ENCODE data around the gene ELF2. TPM values are rescaled to one million over a fixed set of nuclear protein-coding genes. Genes with fewer than 3 reads are reported as not detected.
"Not testable (repeated sequence)": the region's sequence is repeated elsewhere in the genome, so short reads cannot be mapped to it uniquely, and the experiment has no call there.

ELF2 gene
- total RNA-seq, 3 donors from 2014 or later: 59.4 to 106 (median 67.2) TPM

DNA sequence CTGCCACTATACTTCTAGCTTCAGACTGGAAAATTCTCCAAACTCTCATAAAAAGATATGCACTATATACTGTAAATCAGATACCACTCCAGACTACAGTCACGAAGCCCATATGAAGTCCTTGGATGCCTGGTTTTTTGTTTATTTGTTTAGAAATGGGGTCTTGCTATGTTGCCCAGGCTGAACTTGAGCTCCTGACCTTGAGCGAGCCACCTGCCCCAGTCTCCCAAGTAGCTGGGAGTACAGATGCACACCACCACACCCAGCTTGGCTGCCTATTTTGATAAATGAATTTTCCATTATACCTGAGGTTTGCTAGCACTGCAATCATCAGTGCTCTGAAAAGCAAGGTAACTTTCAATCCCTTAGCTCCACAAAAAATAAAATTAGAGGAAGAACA, 53.1 kb downstream of the ELF2 start:
- no peak for DNase-seq (ENCODE audit: low spot score in 2 of 2)
- H3K27me3 ChIP-seq: no peaks in the 10 kb centered on the region
- H3K4me3 ChIP-seq: no peak overlapping the region
- H3K4me1 ChIP-seq: no peaks in the 10 kb centered on the region
- H3K36me3 ChIP-seq: peaks cover 5% of the 10 kb centered on the region
- intact Hi-C loops (cut with DNase I; ENCODE audit: low total_unique reads): no loop called here
- H3K27ac ChIP-seq: no peak overlapping the region
- no peaks in the 10 kb centered on the region for H3K9me3 ChIP-seq
- TF ChIP-seq, protein P1, sequence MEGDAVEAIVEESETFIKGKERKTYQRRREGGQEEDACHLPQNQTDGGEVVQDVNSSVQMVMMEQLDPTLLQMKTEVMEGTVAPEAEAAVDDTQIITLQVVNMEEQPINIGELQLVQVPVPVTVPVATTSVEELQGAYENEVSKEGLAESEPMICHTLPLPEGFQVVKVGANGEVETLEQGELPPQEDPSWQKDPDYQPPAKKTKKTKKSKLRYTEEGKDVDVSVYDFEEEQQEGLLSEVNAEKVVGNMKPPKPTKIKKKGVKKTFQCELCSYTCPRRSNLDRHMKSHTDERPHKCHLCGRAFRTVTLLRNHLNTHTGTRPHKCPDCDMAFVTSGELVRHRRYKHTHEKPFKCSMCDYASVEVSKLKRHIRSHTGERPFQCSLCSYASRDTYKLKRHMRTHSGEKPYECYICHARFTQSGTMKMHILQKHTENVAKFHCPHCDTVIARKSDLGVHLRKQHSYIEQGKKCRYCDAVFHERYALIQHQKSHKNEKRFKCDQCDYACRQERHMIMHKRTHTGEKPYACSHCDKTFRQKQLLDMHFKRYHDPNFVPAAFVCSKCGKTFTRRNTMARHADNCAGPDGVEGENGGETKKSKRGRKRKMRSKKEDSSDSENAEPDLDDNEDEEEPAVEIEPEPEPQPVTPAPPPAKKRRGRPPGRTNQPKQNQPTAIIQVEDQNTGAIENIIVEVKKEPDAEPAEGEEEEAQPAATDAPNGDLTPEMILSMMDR (IDR thresholded peaks at IDR 0.05): no peak
- no peak for TF ChIP-seq POLR2AphosphoS5 (IDR thresholded peaks at IDR 0.05)
- TF ChIP-seq POLR2A (IDR thresholded peaks at IDR 0.05): no peak

DNA sequence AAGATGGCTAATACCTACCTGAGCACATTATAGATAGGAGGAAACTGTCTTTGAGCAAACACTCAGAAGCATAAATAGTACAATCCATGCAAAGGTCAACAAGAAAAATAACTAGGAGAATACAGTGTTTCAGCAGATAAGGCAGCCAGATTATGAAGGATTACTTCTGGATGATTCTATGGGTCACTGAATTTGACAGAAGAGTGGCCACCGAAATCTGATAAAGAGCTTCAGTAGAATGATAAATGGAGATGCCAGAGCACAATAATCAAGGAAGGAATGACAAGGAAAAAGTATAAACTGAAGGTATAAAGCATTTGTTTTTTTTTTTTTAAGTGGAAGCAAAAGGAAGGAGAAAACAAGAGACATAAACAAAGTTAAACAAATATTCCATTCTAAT, 58.7 kb downstream of the ELF2 start:
- intact Hi-C loops (cut with DNase I; ENCODE audit: low total_unique reads): no loop called here
- no peaks in the 10 kb centered on the region for H3K9me3 ChIP-seq
- H3K4me3 ChIP-seq: no peak overlapping the region
- TF ChIP-seq POLR2AphosphoS5 (IDR thresholded peaks at IDR 0.05) (no peak), POLR2A (IDR thresholded peaks at IDR 0.05) (no peak)
- TF ChIP-seq, protein P1 (IDR thresholded peaks at IDR 0.05): no peak
- DNase-seq (ENCODE audit: low spot score in 2 of 2): no peak
- H3K4me1 ChIP-seq: no peaks in the 10 kb centered on the region
- no peaks in the 10 kb centered on the region for H3K27me3 ChIP-seq
- H3K27ac ChIP-seq: no peak overlapping the region
- H3K36me3 ChIP-seq: no peaks in the 10 kb centered on the region

DNA sequence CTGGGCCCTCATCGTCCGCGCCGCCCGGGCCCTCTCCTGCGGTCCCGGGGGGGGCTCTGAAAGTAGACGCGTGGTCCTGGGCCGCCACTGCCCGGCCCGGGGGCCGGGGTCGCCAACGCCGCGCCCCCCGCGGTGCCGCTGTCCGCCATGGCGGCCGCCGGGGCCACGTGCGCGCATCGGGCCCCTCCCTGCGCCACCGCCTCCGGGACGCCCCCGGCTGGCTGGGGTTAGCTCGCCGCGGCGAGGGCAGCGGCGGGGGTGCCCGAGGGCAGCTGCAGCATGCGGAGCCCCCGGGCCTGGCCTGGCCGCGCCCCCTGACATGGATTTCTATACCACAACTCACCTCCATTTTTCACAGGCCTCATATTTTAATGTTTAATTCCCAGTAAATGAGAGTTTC, 61.8 kb downstream of the ELF2 start:
- H3K9me3 ChIP-seq: no peaks in the 10 kb centered on the region
- H3K36me3 ChIP-seq: no peaks in the 10 kb centered on the region
- H3K4me1 ChIP-seq: no peaks in the 10 kb centered on the region
- intact Hi-C loops (cut with DNase I; ENCODE audit: low total_unique reads): no loop called here
- no peak for DNase-seq (ENCODE audit: low spot score in 2 of 2)
- H3K4me3 ChIP-seq: no peak overlapping the region
- TF ChIP-seq, protein P1 (IDR thresholded peaks at IDR 0.05): no peak
- TF ChIP-seq POLR2AphosphoS5 (IDR thresholded peaks at IDR 0.05): no peak
- no peak for TF ChIP-seq POLR2A (IDR thresholded peaks at IDR 0.05)
- no peak overlapping the region for H3K27ac ChIP-seq
- no peaks in the 10 kb centered on the region for H3K27me3 ChIP-seq

DNA sequence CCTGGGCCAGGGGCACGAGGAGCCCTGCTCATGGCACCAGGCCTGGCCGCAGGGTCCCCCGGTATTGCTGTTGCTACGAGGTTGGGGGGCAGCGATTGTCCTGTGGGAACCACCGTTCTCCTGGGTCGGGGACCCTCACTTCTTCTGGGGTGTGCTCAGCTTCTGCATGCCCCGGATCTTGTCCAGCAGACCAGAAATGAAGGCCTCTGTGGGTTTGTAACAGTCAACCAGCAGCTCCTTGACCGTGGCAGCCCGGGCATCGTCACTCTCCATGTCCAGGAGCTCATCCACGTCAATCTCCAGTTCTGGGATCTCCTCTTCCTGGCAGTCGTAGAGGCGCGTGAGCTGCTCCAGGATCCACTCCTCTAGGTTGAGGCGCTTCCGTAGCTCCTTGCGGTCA, 62.2 kb downstream of the ELF2 start:
- H3K4me1 ChIP-seq; H3K36me3 ChIP-seq; H3K4me3 ChIP-seq; H3K9me3 ChIP-seq; H3K27me3 ChIP-seq; H3K27ac ChIP-seq; intact Hi-C loops (cut with DNase I; ENCODE audit: low total_unique reads); DNase-seq (ENCODE audit: low spot score in 2 of 2): not testable (repeated sequence)

DNA sequence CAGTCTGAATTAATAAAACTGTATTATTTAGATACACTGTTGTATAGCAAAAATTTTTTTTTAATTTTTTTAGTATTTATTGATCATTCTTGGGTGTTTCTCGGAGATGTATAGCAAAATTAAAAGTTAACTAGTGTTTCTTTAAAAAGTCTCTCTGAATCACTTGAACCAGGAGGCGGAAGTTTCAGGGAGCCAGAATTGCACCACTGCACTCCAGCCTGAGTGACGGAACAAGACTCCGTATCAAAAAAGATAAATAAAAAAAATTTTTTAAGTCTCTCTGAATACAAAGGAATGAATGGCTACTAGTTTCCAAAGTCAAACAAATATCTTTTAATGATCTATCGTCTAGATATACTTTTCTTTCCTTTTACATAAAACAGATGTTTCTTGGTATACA, 64.4 kb downstream of the ELF2 start:
- Histone ChIP-seq H3K4me1 (no peaks in the 10 kb centered on the region), H3K36me3 (no peaks in the 10 kb centered on the region), H3K9me3 (no peaks in the 10 kb centered on the region), H3K4me3 (no peak overlapping the region), H3K27ac (no peak overlapping the region), H3K27me3 (no peaks in the 10 kb centered on the region)
- intact Hi-C loops (cut with DNase I; ENCODE audit: low total_unique reads): no loop called here
- TF ChIP-seq POLR2A (IDR thresholded peaks at IDR 0.05) (no peak), POLR2AphosphoS5 (IDR thresholded peaks at IDR 0.05) (no peak)
- no peak for DNase-seq (ENCODE audit: low spot score in 2 of 2)

DNA sequence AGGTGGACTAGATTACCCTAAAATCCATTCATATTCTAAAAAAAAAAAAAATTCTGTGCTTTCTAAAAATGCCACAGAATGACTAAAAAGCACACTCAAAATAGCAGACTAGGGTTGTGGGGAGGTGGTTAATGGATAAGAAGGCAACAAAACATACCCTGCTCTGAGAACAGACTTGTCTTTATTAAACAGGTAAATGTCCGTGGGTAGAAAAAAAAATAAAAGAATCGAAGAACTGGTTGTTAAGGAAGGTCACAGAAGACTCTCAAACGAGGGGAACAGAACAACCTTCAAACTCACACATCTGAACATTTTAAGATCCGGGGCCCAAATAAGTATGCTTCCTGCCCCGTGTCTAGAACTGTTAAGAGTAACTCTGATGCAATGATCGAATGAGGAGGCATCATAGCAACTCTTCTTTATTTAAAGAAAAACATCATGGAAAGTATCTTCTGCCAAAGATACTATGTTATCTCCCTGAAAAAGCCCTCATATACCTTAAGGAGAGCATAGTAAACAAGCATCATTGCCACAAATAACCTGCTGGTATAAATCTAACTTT, 68.4 kb downstream of the ELF2 start:
- Histone ChIP-seq H3K27me3 (no peaks in the 10 kb centered on the region), H3K27ac (no peak overlapping the region), H3K36me3 (no peaks in the 10 kb centered on the region), H3K4me1 (no peaks in the 10 kb centered on the region), H3K4me3 (no peak overlapping the region), H3K9me3 (no peaks in the 10 kb centered on the region)
- DNase-seq (ENCODE audit: low spot score in 2 of 2): no peak
- intact Hi-C loops (cut with DNase I; ENCODE audit: low total_unique reads): no loop called here
- no peak for TF ChIP-seq POLR2AphosphoS5 (IDR thresholded peaks at IDR 0.05)
- TF ChIP-seq, protein P1 (IDR thresholded peaks at IDR 0.05): no peak
- no peak for TF ChIP-seq POLR2A (IDR thresholded peaks at IDR 0.05)

Data from breast epithelium (tissue), 4 donors.